HL-60 (cell line): Measurements from ENCODE around the gene NPIPA8. TPM values are rescaled to one million over a fixed set of nuclear protein-coding genes. Genes with fewer than 3 reads are reported as not detected.
"Not testable (repeated sequence)": the region's sequence is repeated elsewhere in the genome, so short reads cannot be mapped to it uniquely, and the experiment has no call there.

Experiments
- DNase-seq, 2 experiments: peaks; one replicate each; pipeline ENCODE4 v3.0.0-alpha.2; 2010 to 2020; ENCODE audit warnings: low read depth in 1 of 2, low spot score in 1 of 2
- H3K27ac ChIP-seq: fragments of 250-450 bp; sonication (Bioruptor Pico); replicated peaks from 2 replicates; pipeline ENCODE4 v1.5.1; 2020; ENCODE audit warnings: mild to moderate bottlenecking, moderate library complexity
- H3K27me3 ChIP-seq: fragments of 250-450 bp; sonication (Bioruptor Pico); 2 replicates; pipeline ENCODE4 v1.5.1; 2021; ENCODE audit warnings: mild to moderate bottlenecking, moderate library complexity; ENCODE audit not compliant: insufficient read depth, poor library complexity, severe bottlenecking
- H3K4me3 ChIP-seq: replicated peaks from 2 replicates; pipeline ENCODE4 v1.5.1; 2011; ENCODE audit warnings: mild to moderate bottlenecking, control low read depth, low read length; ENCODE audit not compliant: insufficient read depth
- microRNA-seq: library from miRNA; unstranded; fragments of <30 nt; microRNA quantifications from one replicate; pipeline ENCODE4, GENCODE V29; 2018

Gene NPIPA8

GRCh38 chr16:18303059-18303706 is 33.4 kb downstream of the NPIPA8 start:
- H3K4me3 ChIP-seq, DNase-seq, H3K27ac ChIP-seq, H3K27me3 ChIP-seq: not testable (repeated sequence)

- H3K27ac ChIP-seq, H3K4me3 ChIP-seq, H3K27me3 ChIP-seq, DNase-seq: not testable (repeated sequence)
Observed at GRCh38 chr16:18297714-18298113, 38.8 kb downstream of the NPIPA8 start.

GRCh38 chr16:18296931-18297330 is 39.6 kb downstream of the NPIPA8 start:
- H3K27ac ChIP-seq, H3K27me3 ChIP-seq, H3K4me3 ChIP-seq, DNase-seq: not testable (repeated sequence)

DNA sequence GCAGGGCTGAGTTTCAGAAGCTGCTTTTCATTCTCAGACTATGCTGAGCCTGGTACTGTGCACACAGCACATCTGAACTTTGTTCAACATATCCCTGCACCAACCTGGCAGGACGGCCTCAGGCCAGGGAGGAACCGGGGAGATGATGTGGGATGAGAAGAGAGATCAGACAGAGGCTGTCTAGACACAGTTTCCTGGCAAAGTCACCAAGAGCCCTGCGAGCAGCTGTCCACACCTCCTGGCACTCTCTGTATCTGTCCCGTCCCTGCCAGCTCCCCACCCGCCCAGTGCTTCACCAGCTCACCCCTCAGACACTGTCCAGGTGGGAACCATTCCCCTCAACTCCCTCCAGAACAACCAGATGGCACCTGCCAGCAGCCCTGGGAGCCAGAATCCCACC is 42.2 kb downstream of the NPIPA8 start:
- not testable (repeated sequence) for H3K4me3 ChIP-seq, H3K27ac ChIP-seq, H3K27me3 ChIP-seq, DNase-seq

DNA sequence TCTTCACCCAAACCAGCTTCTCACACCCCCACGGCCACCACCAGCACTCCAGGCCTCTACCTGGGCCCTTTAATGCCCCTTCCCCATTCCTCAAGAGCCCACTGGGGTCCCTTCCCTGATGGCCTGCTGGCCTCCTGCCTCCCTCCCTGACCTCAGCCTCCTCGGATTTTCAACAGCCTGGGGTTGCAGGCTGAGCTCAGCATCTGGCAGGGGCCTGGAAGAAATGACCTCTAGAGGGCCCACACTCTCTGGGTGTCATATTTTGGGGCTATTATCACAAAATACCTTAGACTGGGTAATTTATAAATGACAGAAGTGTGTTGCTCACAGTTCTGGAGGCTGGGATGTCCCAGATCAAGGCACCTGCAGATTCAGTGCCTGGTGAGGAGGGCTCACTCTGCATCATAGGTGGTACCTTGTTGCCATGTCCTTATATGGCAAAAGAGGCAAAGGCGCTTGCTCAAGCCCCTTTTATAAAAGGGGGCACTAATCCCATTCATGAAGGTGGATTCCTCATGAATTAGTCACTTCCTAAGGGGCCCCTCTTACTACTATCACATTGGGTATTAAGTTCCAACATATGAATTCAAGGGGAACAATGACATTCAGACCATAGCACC is 43.1 kb downstream of the NPIPA8 start:
- H3K4me3 ChIP-seq, DNase-seq: not testable (repeated sequence)

GRCh38 chr16:18290959-18291358 is 45.6 kb downstream of the NPIPA8 start:
- not testable (repeated sequence) for H3K4me3 ChIP-seq, H3K27me3 ChIP-seq, DNase-seq, H3K27ac ChIP-seq

More for the DNA sequence above, 43.1 kb downstream of the NPIPA8 start:
- H3K27me3 ChIP-seq, H3K27ac ChIP-seq: not testable (repeated sequence)

DNA sequence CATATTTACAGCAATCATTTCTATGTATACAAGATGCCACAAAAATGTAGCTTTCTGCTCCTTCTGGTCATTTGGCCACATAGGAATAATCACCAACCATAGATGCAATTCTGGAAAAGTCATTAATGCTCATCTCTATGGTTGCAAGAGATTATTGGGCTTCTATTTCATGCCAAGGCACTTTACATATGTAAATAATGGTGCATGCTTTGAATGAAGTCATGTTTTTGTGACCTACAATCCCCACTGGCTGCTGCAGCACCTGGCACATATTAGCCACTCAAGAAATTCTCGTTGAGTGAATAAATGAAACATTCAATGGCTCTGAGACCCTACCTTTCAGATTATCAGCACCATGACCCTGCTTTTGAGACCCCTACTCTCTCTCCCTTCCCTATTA is 50.2 kb downstream of the NPIPA8 start:
- not testable (repeated sequence) for H3K27ac ChIP-seq, H3K4me3 ChIP-seq, DNase-seq, H3K27me3 ChIP-seq

DNA sequence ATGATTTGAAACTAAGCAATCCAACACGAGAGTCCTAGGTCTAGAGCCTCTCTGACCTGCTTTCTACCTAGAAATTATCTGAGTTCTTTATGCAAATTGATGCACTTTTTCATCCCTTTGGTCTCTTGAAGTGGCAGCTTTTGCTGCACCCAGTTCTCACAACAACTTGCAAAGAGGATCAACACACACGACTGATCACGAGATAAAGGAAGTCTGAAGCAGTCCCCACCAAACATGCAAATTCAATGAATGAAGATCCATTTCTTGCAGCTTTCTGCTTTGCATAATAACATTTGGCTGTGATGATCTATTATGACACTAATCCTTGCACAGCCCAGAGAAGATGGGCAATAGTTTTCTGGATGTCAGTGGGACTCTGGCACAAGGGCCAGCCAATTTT is 56.2 kb downstream of the NPIPA8 start:
- H3K27me3 ChIP-seq, DNase-seq, H3K4me3 ChIP-seq, H3K27ac ChIP-seq: not testable (repeated sequence)

GRCh38 chr16:18276756-18277155 is 59.8 kb downstream of the NPIPA8 start:
- not testable (repeated sequence) for H3K4me3 ChIP-seq, H3K27ac ChIP-seq, H3K27me3 ChIP-seq, DNase-seq

DNA sequence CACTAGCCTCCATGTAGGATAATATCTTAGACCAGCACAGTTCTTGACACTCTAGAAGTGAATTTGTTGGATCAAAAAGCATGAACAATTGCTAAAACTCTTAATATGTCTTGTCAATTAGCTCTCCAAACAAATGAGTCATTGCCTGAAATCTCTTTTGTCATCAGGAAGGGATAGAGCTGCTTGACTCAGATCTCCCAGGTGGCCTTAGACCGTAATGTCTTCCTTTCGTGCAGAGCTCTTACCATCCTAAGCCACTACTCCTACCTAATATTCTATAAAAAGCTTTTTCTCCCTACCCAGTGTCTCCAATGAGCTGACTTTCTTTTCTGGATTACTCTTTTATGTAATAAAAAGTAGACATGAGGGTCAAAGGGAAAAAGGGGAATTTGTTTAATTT is 66.4 kb downstream of the NPIPA8 start:
- not testable (repeated sequence) for DNase-seq, H3K27ac ChIP-seq, H3K4me3 ChIP-seq, H3K27me3 ChIP-seq

Small RNAs within 50 kb of the gene (microRNA-seq; reads per million reads assigned to microRNA genes)
- gene MIR6511A4 = not detected
- not detected for gene MIR6770-3
